RWPE2 (cell line): Measurements from ENCODE around the gene P2RY4.

Source experiments
- ATAC-seq: fragments of 200-7000 bp; cut with Tn5 transposase; 3 replicates; pipeline ENCODE4 v1.9.1; 2021; ENCODE audit warnings: low read depth
- DNase-seq: peaks from one replicate; pipeline ENCODE4 v3.0.0-alpha.2; 2020; ENCODE audit warnings: low spot score
- H3K27ac ChIP-seq: fragments of 450-650 bp; 2 replicates; pipeline ENCODE4 v1.5.1; 2017; ENCODE audit warnings: mild to moderate bottlenecking; ENCODE audit not compliant: poor library complexity, severe bottlenecking
- H3K27me3 ChIP-seq: fragments of 250-450 bp; sonication (Bioruptor Pico); 2 replicates; pipeline ENCODE4 v1.5.1; 2021; ENCODE audit warnings: mild to moderate bottlenecking, moderate library complexity; ENCODE audit not compliant: insufficient read depth, poor library complexity, severe bottlenecking
- H3K36me3 ChIP-seq: fragments of 250-450 bp; sonication (Bioruptor Pico); 2 replicates; pipeline ENCODE4 v1.5.1; 2020; ENCODE audit warnings: low read depth, mild to moderate bottlenecking, moderate library complexity
- H3K4me1 ChIP-seq: fragments of 250-450 bp; sonication (Bioruptor Pico); 2 replicates; pipeline ENCODE4 v1.5.1; 2021; ENCODE audit warnings: mild to moderate bottlenecking, moderate library complexity; ENCODE audit not compliant: insufficient read depth, poor library complexity, severe bottlenecking
- H3K4me3 ChIP-seq: fragments of 250-450 bp; sonication (Bioruptor Pico); 2 replicates; pipeline ENCODE4 v1.5.1; 2021; ENCODE audit warnings: mild to moderate bottlenecking, moderate library complexity; ENCODE audit not compliant: severe bottlenecking
- H3K9me3 ChIP-seq: fragments of 250-450 bp; sonication (Bioruptor Pico); 2 replicates; pipeline ENCODE4 v1.5.1; 2021; ENCODE audit warnings: mild to moderate bottlenecking, moderate library complexity; ENCODE audit not compliant: severe bottlenecking
- TF ChIP-seq, protein P1 (sequence below): fragments of 450-650 bp; IDR thresholded peaks from one replicate; pipeline ENCODE4 v1.5.1; 2017; ENCODE audit warnings: mild to moderate bottlenecking, moderate library complexity; ENCODE audit not compliant: poor library complexity, severe bottlenecking

The P2RY4 gene

DNA sequence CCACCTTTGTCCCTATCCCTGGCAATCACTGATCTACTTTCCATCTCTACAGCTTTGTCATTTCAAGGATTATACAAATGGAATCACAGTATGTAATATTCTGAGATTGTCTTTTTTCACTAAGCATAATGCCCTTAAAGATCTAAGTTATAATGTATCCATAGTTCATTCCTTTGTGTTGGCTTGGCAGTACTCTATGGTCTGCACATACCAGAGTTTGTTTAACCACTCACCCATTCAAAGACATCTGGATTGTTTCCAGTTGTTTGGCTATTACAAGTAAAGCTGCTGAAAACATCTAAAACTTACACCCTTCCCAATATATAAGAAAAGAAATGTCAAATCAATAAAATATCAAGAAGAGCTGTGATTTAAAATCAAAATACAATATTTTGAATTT lies 51.5 kb downstream of the P2RY4 start:
- ATAC-seq (no peak), DNase-seq (no peak)
- no peaks in the 10 kb centered on the region for H3K9me3 ChIP-seq
- no peaks in the 10 kb centered on the region for H3K4me1 ChIP-seq
- no peak overlapping the region for H3K4me3 ChIP-seq
- no peaks in the 10 kb centered on the region for H3K36me3 ChIP-seq
- H3K27ac ChIP-seq, result no peak overlapping the region
- TF ChIP-seq, protein P1, sequence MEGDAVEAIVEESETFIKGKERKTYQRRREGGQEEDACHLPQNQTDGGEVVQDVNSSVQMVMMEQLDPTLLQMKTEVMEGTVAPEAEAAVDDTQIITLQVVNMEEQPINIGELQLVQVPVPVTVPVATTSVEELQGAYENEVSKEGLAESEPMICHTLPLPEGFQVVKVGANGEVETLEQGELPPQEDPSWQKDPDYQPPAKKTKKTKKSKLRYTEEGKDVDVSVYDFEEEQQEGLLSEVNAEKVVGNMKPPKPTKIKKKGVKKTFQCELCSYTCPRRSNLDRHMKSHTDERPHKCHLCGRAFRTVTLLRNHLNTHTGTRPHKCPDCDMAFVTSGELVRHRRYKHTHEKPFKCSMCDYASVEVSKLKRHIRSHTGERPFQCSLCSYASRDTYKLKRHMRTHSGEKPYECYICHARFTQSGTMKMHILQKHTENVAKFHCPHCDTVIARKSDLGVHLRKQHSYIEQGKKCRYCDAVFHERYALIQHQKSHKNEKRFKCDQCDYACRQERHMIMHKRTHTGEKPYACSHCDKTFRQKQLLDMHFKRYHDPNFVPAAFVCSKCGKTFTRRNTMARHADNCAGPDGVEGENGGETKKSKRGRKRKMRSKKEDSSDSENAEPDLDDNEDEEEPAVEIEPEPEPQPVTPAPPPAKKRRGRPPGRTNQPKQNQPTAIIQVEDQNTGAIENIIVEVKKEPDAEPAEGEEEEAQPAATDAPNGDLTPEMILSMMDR, result no peak
- no peaks in the 10 kb centered on the region for H3K27me3 ChIP-seq
